ENCODE measurements around the gene F10.

F10 gene

GRCh38 chr13:113116871-113117271, 5.7 kb upstream of the F10 start:
- DNase-seq (ENCODE audit: low read depth, low spot score): no peak

GRCh38 chr13:113117335-113117872, 5.2 kb upstream of the F10 start:
- DNase-seq (ENCODE audit: low read depth, low spot score): peak; percentile 33

GRCh38 chr13:113117911-113118260, 4.7 kb upstream of the F10 start:
- no peak for DNase-seq (ENCODE audit: low read depth, low spot score)

- DNase-seq (ENCODE audit: low read depth, low spot score): no peak
These were observed 4.2 kb upstream of the F10 start for GRCh38 chr13:113118261-113119021.

GRCh38 chr13:113119166-113119821, 3.3 kb upstream of the F10 start:
- no peak for DNase-seq (ENCODE audit: low read depth, low spot score)

GRCh38 chr13:113119822-113120189, 2.8 kb upstream of the F10 start:
- DNase-seq (ENCODE audit: low read depth, low spot score): no peak

- DNase-seq (ENCODE audit: low read depth, low spot score): no peak
These were observed 2.1 kb upstream of the F10 start for GRCh38 chr13:113120300-113121182.

GRCh38 chr13:113121183-113121927, 1.2 kb upstream of the F10 start:
- DNase-seq (ENCODE audit: low read depth, low spot score): no peak

- DNase-seq (ENCODE audit: low read depth, low spot score): no peak
These were observed 599 bp upstream of the F10 start for GRCh38 chr13:113121928-113122471.

GRCh38 chr13:113123226-113124201, 915 bp downstream of the F10 start:
- no peak for DNase-seq (ENCODE audit: low read depth, low spot score)

- DNase-seq (ENCODE audit: low read depth, low spot score): no peak
These were observed 1.8 kb downstream of the F10 start for GRCh38 chr13:113124211-113124970.

- no peak for DNase-seq (ENCODE audit: low read depth, low spot score)
These were observed 3.1 kb downstream of the F10 start for GRCh38 chr13:113125506-113126264.

- DNase-seq (ENCODE audit: low read depth, low spot score): no peak
These were observed 3.9 kb downstream of the F10 start for GRCh38 chr13:113126265-113127150.

GRCh38 chr13:113129480-113129879, 6.9 kb downstream of the F10 start:
- no peak for DNase-seq (ENCODE audit: low read depth, low spot score)

- no peak for DNase-seq (ENCODE audit: low read depth, low spot score)
These were observed 7.5 kb downstream of the F10 start for GRCh38 chr13:113129921-113130750.

- no peak for DNase-seq (ENCODE audit: low read depth, low spot score)
These were observed 12.7 kb downstream of the F10 start for GRCh38 chr13:113135281-113135760.

Data from astrocyte of the hippocampus (primary cell).